ENCODE data around the gene PABPC3.

The PABPC3 gene

GRCh38 chr13:25080773-25081172 lies 15.2 kb upstream of the PABPC3 start:
- TF ChIP-seq RARB (CRISPR knock-in tag; IDR thresholded peaks at IDR 0.05) = no peak
- TF ChIP-seq CSDC2 (CRISPR knock-in tag; IDR thresholded peaks at IDR 0.05) = no peak
- no peak for TF ChIP-seq ZFP3 (CRISPR knock-in tag; IDR thresholded peaks at IDR 0.05)
- TF ChIP-seq ESRRG (CRISPR knock-in tag; IDR thresholded peaks at IDR 0.05) = no peak
- no peak for TF ChIP-seq PATZ1 (CRISPR knock-in tag; IDR thresholded peaks at IDR 0.05; ENCODE audit: borderline replicate concordance)
- no peak for TF ChIP-seq ZNF565 (CRISPR knock-in tag; conservative IDR thresholded peaks at IDR 0.05; ENCODE audit: low read depth)
- no peak for TF ChIP-seq PPARA (CRISPR knock-in tag; IDR thresholded peaks at IDR 0.05; ENCODE audit: borderline replicate concordance)
- TF ChIP-seq ZFP30 (CRISPR knock-in tag; IDR thresholded peaks at IDR 0.05) = no peak
- TF ChIP-seq CREB5 (CRISPR knock-in tag; IDR thresholded peaks at IDR 0.05; ENCODE audit: low read depth) = no peak
- no peak for TF ChIP-seq ZNF8 (CRISPR knock-in tag; IDR thresholded peaks at IDR 0.05)
- TF ChIP-seq CSRNP3 (CRISPR knock-in tag; IDR thresholded peaks at IDR 0.05) = no peak
- TF ChIP-seq POU6F1 (CRISPR knock-in tag; IDR thresholded peaks at IDR 0.05; ENCODE audit: borderline replicate concordance, low read depth) = no peak
- no peak for TF ChIP-seq TOX (CRISPR knock-in tag; IDR thresholded peaks at IDR 0.05; ENCODE audit: borderline replicate concordance)
- TF ChIP-seq ZNF70 (CRISPR knock-in tag; IDR thresholded peaks at IDR 0.05) = no peak
- no peak for ATAC-seq

GRCh38 chr13:25084096-25084495 lies 11.8 kb upstream of the PABPC3 start:
- no peak for ATAC-seq
- TF ChIP-seq CSDC2 (CRISPR knock-in tag; IDR thresholded peaks at IDR 0.05) (no peak), ZNF565 (CRISPR knock-in tag; conservative IDR thresholded peaks at IDR 0.05; ENCODE audit: low read depth) (no peak), SNAI2 (CRISPR knock-in tag; IDR thresholded peaks at IDR 0.05) (no peak), BACH2 (CRISPR knock-in tag; IDR thresholded peaks at IDR 0.05; ENCODE audit: borderline replicate concordance) (no peak), TOX (CRISPR knock-in tag; IDR thresholded peaks at IDR 0.05; ENCODE audit: borderline replicate concordance) (no peak), ZC3H10 (CRISPR knock-in tag; IDR thresholded peaks at IDR 0.05) (no peak), PPARA (CRISPR knock-in tag; IDR thresholded peaks at IDR 0.05; ENCODE audit: borderline replicate concordance) (no peak), OSR1 (CRISPR knock-in tag; IDR thresholded peaks at IDR 0.05) (no peak), ISL1 (CRISPR knock-in tag; IDR thresholded peaks at IDR 0.05) (no peak), ZFP30 (CRISPR knock-in tag; IDR thresholded peaks at IDR 0.05) (no peak), TSHZ2 (CRISPR knock-in tag; IDR thresholded peaks at IDR 0.05) (no peak), ARNTL (CRISPR knock-in tag; IDR thresholded peaks at IDR 0.05; ENCODE audit: borderline replicate concordance, low read depth) (no peak), ZNF8 (CRISPR knock-in tag; IDR thresholded peaks at IDR 0.05) (no peak), CSRNP3 (CRISPR knock-in tag; IDR thresholded peaks at IDR 0.05) (no peak), TCF4 (CRISPR knock-in tag; IDR thresholded peaks at IDR 0.05; ENCODE audit: borderline replicate concordance) (no peak), ZFP3 (CRISPR knock-in tag; IDR thresholded peaks at IDR 0.05) (no peak), PATZ1 (CRISPR knock-in tag; IDR thresholded peaks at IDR 0.05; ENCODE audit: borderline replicate concordance) (no peak), RARB (CRISPR knock-in tag; IDR thresholded peaks at IDR 0.05) (no peak), ZNF70 (CRISPR knock-in tag; IDR thresholded peaks at IDR 0.05) (no peak)
